ENCODE measurements around the gene CSRP2. TPM values are rescaled to one million over a fixed set of nuclear protein-coding genes. Genes with fewer than 3 reads are reported as not detected.

CSRP2 gene
- polyA plus RNA-seq, 3 donors, result 0.07 TPM; not detected in 2

DNA sequence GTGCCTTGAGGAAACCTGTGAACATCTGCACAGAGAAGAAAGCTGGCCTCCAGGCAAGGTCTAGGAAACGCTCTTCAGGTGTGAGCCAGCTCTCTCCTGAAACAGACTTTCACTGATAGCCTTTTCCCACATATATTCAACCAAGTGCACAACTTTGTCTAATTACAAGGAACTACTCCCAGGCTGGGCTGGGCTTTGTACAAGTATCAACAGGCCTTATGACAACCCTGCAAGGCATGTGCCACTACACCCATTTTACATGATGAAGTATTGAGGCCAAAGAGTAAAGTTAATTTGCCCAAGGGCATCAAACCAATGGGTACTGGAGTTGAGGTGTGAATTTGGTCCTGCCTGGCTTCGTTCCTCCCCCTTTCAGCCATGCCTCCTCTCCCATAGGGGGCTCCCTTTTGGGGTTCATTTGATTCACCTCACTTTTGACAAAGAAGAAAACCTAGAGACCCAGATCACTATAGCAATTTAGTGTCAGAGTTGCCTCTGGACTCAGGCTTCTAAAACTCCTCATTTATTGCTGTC lies 2.1 kb downstream of the CSRP2 start:
- no peak overlapping the region for H3K27ac ChIP-seq (ENCODE audit: low read depth in 1 of 2, low read length in 2 of 2)
- no peaks in the 10 kb centered on the region for H4K20me1 ChIP-seq (ENCODE audit: insufficient read depth, low read length)
- DNase-seq, result no peak
- H3K27ac Mint-ChIP-seq, result no peak overlapping the region
- H3K4me2 ChIP-seq (replicated peaks; ENCODE audit: extremely low read depth, low read length, poor library complexity, severe bottlenecking), result no peak overlapping the region
- no peaks in the 10 kb centered on the region for H3K9me3 ChIP-seq (replicated peaks in 1 of 2; ENCODE audit: control insufficient read depth in 1 of 2, insufficient read depth in 1 of 2, low read length in 2 of 2)
- H3K4me3 ChIP-seq (replicated peaks in 1 of 3; ENCODE audit: low read depth in 2 of 3, low read length in 3 of 3), result no peak overlapping the region
- no peaks in the 10 kb centered on the region for H3K36me3 ChIP-seq (replicated peaks in 1 of 2; ENCODE audit: control insufficient read depth in 1 of 2, insufficient read depth in 2 of 2, low read length in 2 of 2)
- H3K9ac ChIP-seq (ENCODE audit: insufficient read depth, low read length, poor library complexity, severe bottlenecking), result no peak overlapping the region
- H3K9me3 Mint-ChIP-seq, result peaks cover 0 to 12% (median 6%) of the 10 kb centered on the region in 7 donors
- H3K4me1 Mint-ChIP-seq, result peaks cover 15% of the 10 kb centered on the region
- peaks cover 31 to 48% of the 10 kb centered on the region in 2 donors for H3K27me3 ChIP-seq (ENCODE audit: control insufficient read depth in 2 of 2, insufficient read depth in 2 of 2, low read length in 2 of 2)
- H3K4me3 Mint-ChIP-seq, result peak overlapping the region in 1 of 2 donors; percentile 37
- H3K4me1 ChIP-seq (ENCODE audit: control insufficient read depth in 1 of 2, insufficient read depth in 2 of 2, low read length in 2 of 2), result peaks cover 12 to 16% of the 10 kb centered on the region in 2 donors
- H2AFZ ChIP-seq (ENCODE audit: insufficient read depth, low read depth, low read length, poor library complexity, severe bottlenecking), result no peak overlapping the region
- peaks cover 0 to 5% of the 10 kb centered on the region in 2 donors for H3K36me3 Mint-ChIP-seq
- H3K27me3 Mint-ChIP-seq (ENCODE audit: low read depth in 3 of 3), result peaks cover 43 to 50% (median 47%) of the 10 kb centered on the region in 3 donors
- TF ChIP-seq, protein P1, sequence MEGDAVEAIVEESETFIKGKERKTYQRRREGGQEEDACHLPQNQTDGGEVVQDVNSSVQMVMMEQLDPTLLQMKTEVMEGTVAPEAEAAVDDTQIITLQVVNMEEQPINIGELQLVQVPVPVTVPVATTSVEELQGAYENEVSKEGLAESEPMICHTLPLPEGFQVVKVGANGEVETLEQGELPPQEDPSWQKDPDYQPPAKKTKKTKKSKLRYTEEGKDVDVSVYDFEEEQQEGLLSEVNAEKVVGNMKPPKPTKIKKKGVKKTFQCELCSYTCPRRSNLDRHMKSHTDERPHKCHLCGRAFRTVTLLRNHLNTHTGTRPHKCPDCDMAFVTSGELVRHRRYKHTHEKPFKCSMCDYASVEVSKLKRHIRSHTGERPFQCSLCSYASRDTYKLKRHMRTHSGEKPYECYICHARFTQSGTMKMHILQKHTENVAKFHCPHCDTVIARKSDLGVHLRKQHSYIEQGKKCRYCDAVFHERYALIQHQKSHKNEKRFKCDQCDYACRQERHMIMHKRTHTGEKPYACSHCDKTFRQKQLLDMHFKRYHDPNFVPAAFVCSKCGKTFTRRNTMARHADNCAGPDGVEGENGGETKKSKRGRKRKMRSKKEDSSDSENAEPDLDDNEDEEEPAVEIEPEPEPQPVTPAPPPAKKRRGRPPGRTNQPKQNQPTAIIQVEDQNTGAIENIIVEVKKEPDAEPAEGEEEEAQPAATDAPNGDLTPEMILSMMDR (IDR thresholded peaks at IDR 0.05), result no peak
- WGBS (ENCODE audit: insufficient coverage), result no CpG with 5 or more reads among the region's 2 CpGs
- intact Hi-C loops (cut with micrococcal nuclease), result no loop called here
- no peaks in the 10 kb centered on the region for H3K79me2 ChIP-seq (ENCODE audit: insufficient read depth, low read length)

DNA sequence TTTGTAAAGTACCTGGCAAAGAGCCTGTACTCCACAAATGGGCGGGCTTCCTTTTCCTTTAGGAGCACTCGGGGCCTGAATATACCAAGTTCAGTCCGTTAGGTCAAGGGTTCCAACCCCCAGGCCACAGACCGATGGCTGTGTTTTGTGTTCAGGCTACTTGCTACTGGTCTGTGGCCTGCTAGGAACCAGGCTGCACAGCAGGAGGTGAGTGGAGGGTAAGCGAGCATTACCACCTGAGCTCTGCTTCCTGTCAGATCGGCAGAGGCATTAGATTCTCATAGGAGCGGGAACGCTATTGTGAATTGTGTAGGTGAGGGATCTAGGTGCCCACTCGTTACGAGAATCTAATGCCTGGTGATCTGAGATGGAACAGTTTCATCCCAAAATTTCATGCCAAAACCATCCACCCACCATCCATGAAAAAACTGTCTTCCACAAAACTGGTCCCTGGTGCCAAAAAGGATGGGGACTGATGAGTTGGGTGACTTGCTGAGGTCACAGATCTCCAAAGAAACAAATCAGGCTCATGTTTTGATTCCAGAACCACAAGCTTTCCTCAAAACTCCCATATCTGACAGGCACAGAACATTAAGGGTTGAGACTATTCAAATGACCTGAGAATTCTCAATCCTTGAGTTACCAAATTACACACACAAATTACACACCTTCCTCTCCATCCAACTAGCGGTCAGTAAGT lies 4.2 kb downstream of the CSRP2 start:
- Histone ChIP-seq H3K4me1 (ENCODE audit: control insufficient read depth in 1 of 2, insufficient read depth in 2 of 2, low read length in 2 of 2) (peaks cover 12 to 16% of the 10 kb centered on the region in 2 donors), H2AFZ (ENCODE audit: insufficient read depth, low read depth, low read length, poor library complexity, severe bottlenecking) (no peak overlapping the region), H3K27me3 (ENCODE audit: control insufficient read depth in 2 of 2, insufficient read depth in 2 of 2, low read length in 2 of 2) (peaks cover 24 to 34% of the 10 kb centered on the region in 2 donors), H3K4me2 (replicated peaks; ENCODE audit: extremely low read depth, low read length, poor library complexity, severe bottlenecking) (no peak overlapping the region), H3K4me3 (replicated peaks in 1 of 3; ENCODE audit: low read depth in 2 of 3, low read length in 3 of 3) (no peak overlapping the region), H3K27ac (ENCODE audit: low read depth in 1 of 2, low read length in 2 of 2) (no peak overlapping the region), H3K9ac (ENCODE audit: insufficient read depth, low read length, poor library complexity, severe bottlenecking) (no peak overlapping the region), H4K20me1 (ENCODE audit: insufficient read depth, low read length) (no peaks in the 10 kb centered on the region), H3K36me3 (replicated peaks in 1 of 2; ENCODE audit: control insufficient read depth in 1 of 2, insufficient read depth in 2 of 2, low read length in 2 of 2) (no peaks in the 10 kb centered on the region), H3K79me2 (ENCODE audit: insufficient read depth, low read length) (no peaks in the 10 kb centered on the region), H3K9me3 (replicated peaks in 1 of 2; ENCODE audit: control insufficient read depth in 1 of 2, insufficient read depth in 1 of 2, low read length in 2 of 2) (no peaks in the 10 kb centered on the region)
- DNase-seq, result no peak
- intact Hi-C loops (cut with micrococcal nuclease), result no loop called here
- Mint-ChIP-seq H3K9me3 (peaks cover 0 to 12% (median 6%) of the 10 kb centered on the region in 7 donors), H3K4me3 (no peak overlapping the region), H3K27ac (no peak overlapping the region), H3K4me1 (peaks cover 13% of the 10 kb centered on the region), H3K27me3 (ENCODE audit: low read depth in 3 of 3) (peaks cover 32 to 35% (median 34%) of the 10 kb centered on the region in 3 donors), H3K36me3 (peaks cover 0 to 5% of the 10 kb centered on the region in 2 donors)
- WGBS (ENCODE audit: insufficient coverage), result 93% methylated on average over 4 of the region's 11 CpGs
- TF ChIP-seq, protein P1 (IDR thresholded peaks at IDR 0.05), result no peak
